AG09309 (cell line): ENCODE data around the gene CCDC43.

Source experiments
- DNase-seq: peaks from one replicate; pipeline ENCODE4 v3.0.0-alpha.2; 2010; ENCODE audit warnings: low read depth
- H3K4me3 ChIP-seq: 2 replicates; pipeline ENCODE4 v1.5.1; 2011; ENCODE audit warnings: mild to moderate bottlenecking, low read depth, low read length, moderate library complexity; ENCODE audit not compliant: control insufficient read depth
- CTCF ChIP-seq: IDR thresholded peaks from 2 replicates; pipeline ENCODE4 v1.5.1; 2011; ENCODE audit warnings: mild to moderate bottlenecking, low read depth, low read length, inconsistent platforms; ENCODE audit not compliant: insufficient read depth, control insufficient read depth; ENCODE audit errors: missing control alignments

CCDC43 gene

GRCh38 chr17:44651228-44651627, 38.3 kb downstream of the CCDC43 start:
- TF ChIP-seq CTCF: no peak
- H3K4me3 ChIP-seq: no peak overlapping the region
- DNase-seq: no peak

GRCh38 chr17:44648963-44649362, 40.6 kb downstream of the CCDC43 start:
- no peak for TF ChIP-seq CTCF
- H3K4me3 ChIP-seq: no peak overlapping the region
- no peak for DNase-seq

GRCh38 chr17:44647736-44648135, 41.8 kb downstream of the CCDC43 start:
- DNase-seq: no peak
- TF ChIP-seq CTCF: no peak

GRCh38 chr17:44646280-44646679, 43.3 kb downstream of the CCDC43 start:
- DNase-seq: no peak
- no peak overlapping the region for H3K4me3 ChIP-seq
- no peak for TF ChIP-seq CTCF

More at GRCh38 chr17:44647736-44648135, 41.8 kb downstream of the CCDC43 start:
- no peak overlapping the region for H3K4me3 ChIP-seq

GRCh38 chr17:44645341-44645740, 44.2 kb downstream of the CCDC43 start:
- no peak for DNase-seq
- no peak overlapping the region for H3K4me3 ChIP-seq
- no peak for TF ChIP-seq CTCF

- no peak for DNase-seq
- no peak overlapping the region for H3K4me3 ChIP-seq
- TF ChIP-seq CTCF: no peak
Measured at GRCh38 chr17:44642834-44643233, 46.7 kb downstream of the CCDC43 start.

- TF ChIP-seq CTCF: no peak
- H3K4me3 ChIP-seq: no peak overlapping the region
- no peak for DNase-seq
Measured at GRCh38 chr17:44637066-44637465, 52.5 kb downstream of the CCDC43 start.
